HG02943 (cell line): ENCODE results near the gene LRRD1.
"Not testable (repeated sequence)": the region's sequence is repeated elsewhere in the genome, so short reads cannot be mapped to it uniquely, and the experiment has no call there.

Source experiments
- ATAC-seq: cut with Tn5 transposase; IDR thresholded peaks from one replicate; pipeline ENCODE4 v1.9.1; 2021; ENCODE audit warnings: mild to moderate bottlenecking, low read depth, moderate library complexity; ENCODE audit not compliant: unreplicated experiment

The LRRD1 gene

GRCh38 chr7:92178928-92179924, at the start of gene LRRD1:
LRRD1 (minus strand) TSS chr7:92179142; CDS start chr7:92165202, 13,940 bp downstream.
- ATAC-seq: peak; percentile 97

- ATAC-seq: no peak
These were observed 49.8 kb upstream of the LRRD1 start for GRCh38 chr7:92228742-92229141.

- ATAC-seq: no peak
These were observed 49.2 kb upstream of the LRRD1 start for GRCh38 chr7:92228100-92228499.

GRCh38 chr7:92226981-92227380, 48.0 kb upstream of the LRRD1 start:
- ATAC-seq: no peak

- ATAC-seq: no peak
These were observed 42.8 kb upstream of the LRRD1 start for GRCh38 chr7:92221766-92222165.

- no peak for ATAC-seq
These were observed 27.7 kb upstream of the LRRD1 start for GRCh38 chr7:92206672-92207071.

- no peak for ATAC-seq
These were observed 27.0 kb upstream of the LRRD1 start for GRCh38 chr7:92205987-92206386.

GRCh38 chr7:92200791-92201190, 21.8 kb upstream of the LRRD1 start:
- ATAC-seq: no peak

GRCh38 chr7:92192326-92192725, 13.4 kb upstream of the LRRD1 start:
- ATAC-seq: no peak

GRCh38 chr7:92189246-92189645, 10.3 kb upstream of the LRRD1 start:
- ATAC-seq: not testable (repeated sequence)

- not testable (repeated sequence) for ATAC-seq
These were observed 5.4 kb upstream of the LRRD1 start for GRCh38 chr7:92184294-92184693.

- ATAC-seq: no peak
These were observed 1.6 kb downstream of the LRRD1 start for GRCh38 chr7:92177362-92177761.

GRCh38 chr7:92169529-92169928, 9.4 kb downstream of the LRRD1 start:
- not testable (repeated sequence) for ATAC-seq

GRCh38 chr7:92161271-92161670, 17.7 kb downstream of the LRRD1 start:
- ATAC-seq: no peak

GRCh38 chr7:92158660-92159575, 20.0 kb downstream of the LRRD1 start:
- no peak for ATAC-seq

- no peak for ATAC-seq
These were observed 22.0 kb downstream of the LRRD1 start for GRCh38 chr7:92156990-92157389.

- no peak for ATAC-seq
These were observed 23.7 kb downstream of the LRRD1 start for GRCh38 chr7:92155108-92155739.

- ATAC-seq: no peak
These were observed 28.4 kb downstream of the LRRD1 start for GRCh38 chr7:92150450-92151017.

- ATAC-seq: no peak
These were observed 29.2 kb downstream of the LRRD1 start for GRCh38 chr7:92149736-92150239.
